ENCODE results near the gene RAD23A. TPM values are rescaled to one million over a fixed set of nuclear protein-coding genes. Genes with fewer than 3 reads are reported as not detected.
"Not testable (repeated sequence)": the region's sequence is repeated elsewhere in the genome, so short reads cannot be mapped to it uniquely, and the experiment has no call there.

Gene RAD23A
- total RNA-seq, 3 donors from 2014 or later, result 65.9 to 84.3 (median 66.5) TPM

GRCh38 chr19:12913011-12913561 is 32.6 kb upstream of the RAD23A start:
- DNase-seq (ENCODE audit: low spot score in 2 of 2), result peak; percentile 85 to 90
- H3K4me3 ChIP-seq, result peak overlapping the region in 2 of 3 donors; percentile 40 to 58
- peak overlapping the region; percentile 92 to 93 for H3K27ac ChIP-seq
- H3K27me3 ChIP-seq, result no peaks in the 10 kb centered on the region
- H3K9me3 ChIP-seq, result no peaks in the 10 kb centered on the region
- TF ChIP-seq POLR2AphosphoS5 (IDR thresholded peaks at IDR 0.05), result peak; percentile 30 to 55 (median 36)
- TF ChIP-seq, protein P1, sequence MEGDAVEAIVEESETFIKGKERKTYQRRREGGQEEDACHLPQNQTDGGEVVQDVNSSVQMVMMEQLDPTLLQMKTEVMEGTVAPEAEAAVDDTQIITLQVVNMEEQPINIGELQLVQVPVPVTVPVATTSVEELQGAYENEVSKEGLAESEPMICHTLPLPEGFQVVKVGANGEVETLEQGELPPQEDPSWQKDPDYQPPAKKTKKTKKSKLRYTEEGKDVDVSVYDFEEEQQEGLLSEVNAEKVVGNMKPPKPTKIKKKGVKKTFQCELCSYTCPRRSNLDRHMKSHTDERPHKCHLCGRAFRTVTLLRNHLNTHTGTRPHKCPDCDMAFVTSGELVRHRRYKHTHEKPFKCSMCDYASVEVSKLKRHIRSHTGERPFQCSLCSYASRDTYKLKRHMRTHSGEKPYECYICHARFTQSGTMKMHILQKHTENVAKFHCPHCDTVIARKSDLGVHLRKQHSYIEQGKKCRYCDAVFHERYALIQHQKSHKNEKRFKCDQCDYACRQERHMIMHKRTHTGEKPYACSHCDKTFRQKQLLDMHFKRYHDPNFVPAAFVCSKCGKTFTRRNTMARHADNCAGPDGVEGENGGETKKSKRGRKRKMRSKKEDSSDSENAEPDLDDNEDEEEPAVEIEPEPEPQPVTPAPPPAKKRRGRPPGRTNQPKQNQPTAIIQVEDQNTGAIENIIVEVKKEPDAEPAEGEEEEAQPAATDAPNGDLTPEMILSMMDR (IDR thresholded peaks at IDR 0.05), result no peak
- no peak for TF ChIP-seq POLR2A (IDR thresholded peaks at IDR 0.05)
- no peaks in the 10 kb centered on the region for H3K36me3 ChIP-seq
- intact Hi-C loops (cut with DNase I; ENCODE audit: low total_unique reads), result no loop called here
- peaks cover 0 to 12% of the 10 kb centered on the region in 2 donors for H3K4me1 ChIP-seq

- Histone ChIP-seq H3K27me3 (no peaks in the 10 kb centered on the region), H3K4me1 (peaks cover 0 to 12% of the 10 kb centered on the region in 2 donors), H3K27ac (peak overlapping the region; percentile 92 to 93), H3K9me3 (no peaks in the 10 kb centered on the region), H3K4me3 (peak overlapping the region in 2 of 3 donors; percentile 34 to 40), H3K36me3 (no peaks in the 10 kb centered on the region)
- peak in 1 of 2 donors; percentile 65 for DNase-seq (ENCODE audit: low spot score in 2 of 2)
- intact Hi-C loops (cut with DNase I; ENCODE audit: low total_unique reads), result no loop called here
- TF ChIP-seq POLR2A (IDR thresholded peaks at IDR 0.05) (no peak), POLR2AphosphoS5 (IDR thresholded peaks at IDR 0.05) (peak in 2 of 3 donors; percentile 8 to 44)
Observed at GRCh38 chr19:12913851-12914690, 31.6 kb upstream of the RAD23A start.

DNA sequence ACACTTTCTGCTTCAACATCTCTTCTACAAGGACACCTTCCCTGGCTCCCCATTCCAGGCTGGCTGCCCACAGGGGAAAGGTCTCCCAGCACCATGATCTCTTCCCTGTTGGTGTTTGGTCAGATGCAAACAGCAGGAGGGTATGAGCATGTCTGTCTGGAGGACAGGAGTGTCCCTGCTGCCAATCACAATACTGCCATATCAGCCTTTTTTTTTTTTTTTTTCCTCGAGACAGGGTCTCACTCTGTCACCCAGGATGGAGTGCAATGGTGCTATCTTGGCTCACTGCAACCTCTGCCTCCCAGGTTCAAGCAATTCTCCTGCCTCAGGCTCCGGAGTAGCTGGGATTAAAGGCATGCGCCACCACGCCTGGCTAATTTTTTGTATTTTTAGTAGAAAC is 29.8 kb upstream of the RAD23A start:
- H3K9me3 ChIP-seq; H3K27ac ChIP-seq; H3K36me3 ChIP-seq; DNase-seq (ENCODE audit: low spot score in 2 of 2); intact Hi-C loops (cut with DNase I; ENCODE audit: low total_unique reads); H3K27me3 ChIP-seq; H3K4me3 ChIP-seq: not testable (repeated sequence)
- H3K4me1 ChIP-seq, result peaks cover 0 to 12% of the 10 kb centered on the region in 2 donors

GRCh38 chr19:12918253-12918652 is 27.4 kb upstream of the RAD23A start:
- no peak for DNase-seq (ENCODE audit: low spot score in 2 of 2)
- TF ChIP-seq, protein P1 (IDR thresholded peaks at IDR 0.05), result no peak
- TF ChIP-seq POLR2A (IDR thresholded peaks at IDR 0.05), result no peak
- TF ChIP-seq POLR2AphosphoS5 (IDR thresholded peaks at IDR 0.05), result no peak
- no peaks in the 10 kb centered on the region for H3K9me3 ChIP-seq
- no peak overlapping the region for H3K4me3 ChIP-seq
- H3K27ac ChIP-seq, result no peak overlapping the region
- H3K4me1 ChIP-seq, result peaks cover 0 to 12% of the 10 kb centered on the region in 2 donors
- no peaks in the 10 kb centered on the region for H3K36me3 ChIP-seq
- intact Hi-C loops (cut with DNase I; ENCODE audit: low total_unique reads), result no loop called here
- no peaks in the 10 kb centered on the region for H3K27me3 ChIP-seq

- TF ChIP-seq POLR2A (IDR thresholded peaks at IDR 0.05) (no peak), POLR2AphosphoS5 (IDR thresholded peaks at IDR 0.05) (no peak)
- TF ChIP-seq, protein P1 (IDR thresholded peaks at IDR 0.05), result no peak
- no peaks in the 10 kb centered on the region for H3K27me3 ChIP-seq
- no peaks in the 10 kb centered on the region for H3K9me3 ChIP-seq
- peaks cover 10% of the 10 kb centered on the region for H3K36me3 ChIP-seq
- H3K27ac ChIP-seq, result no peak overlapping the region
- intact Hi-C loops (cut with DNase I; ENCODE audit: low total_unique reads), result no loop called here
- no peaks in the 10 kb centered on the region for H3K4me1 ChIP-seq
- H3K4me3 ChIP-seq, result no peak overlapping the region
- DNase-seq (ENCODE audit: low spot score in 2 of 2), result no peak
Observed at GRCh38 chr19:12921047-12921446, 24.6 kb upstream of the RAD23A start.

DNA sequence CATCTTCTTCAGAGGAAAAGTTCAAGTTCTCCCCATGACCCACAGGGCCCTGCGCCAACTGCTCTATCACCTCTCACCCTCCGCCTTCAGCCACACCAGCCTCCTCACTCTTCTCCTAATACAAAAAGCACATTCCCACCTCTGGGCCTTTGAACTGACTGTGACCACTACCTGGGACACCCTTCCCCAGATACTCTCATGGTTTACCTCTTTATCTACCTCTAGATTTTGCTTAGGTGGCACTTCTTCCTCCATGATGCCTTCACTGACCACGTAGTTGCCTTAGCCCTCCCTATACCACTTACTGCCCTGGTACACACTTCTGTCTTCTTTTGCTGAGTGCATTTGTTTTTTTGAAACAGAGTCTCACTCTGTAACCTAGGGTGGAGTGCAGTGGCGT is 22.7 kb upstream of the RAD23A start:
- intact Hi-C loops (cut with DNase I; ENCODE audit: low total_unique reads), result no loop called here
- H3K4me1 ChIP-seq, result no peaks in the 10 kb centered on the region
- no peak overlapping the region for H3K4me3 ChIP-seq
- TF ChIP-seq POLR2AphosphoS5 (IDR thresholded peaks at IDR 0.05) (no peak), POLR2A (IDR thresholded peaks at IDR 0.05) (no peak)
- TF ChIP-seq, protein P1 (IDR thresholded peaks at IDR 0.05), result no peak
- no peaks in the 10 kb centered on the region for H3K9me3 ChIP-seq
- no peak overlapping the region for H3K27ac ChIP-seq
- no peaks in the 10 kb centered on the region for H3K27me3 ChIP-seq
- DNase-seq (ENCODE audit: low spot score in 2 of 2), result no peak
- H3K36me3 ChIP-seq, result peaks cover 17% of the 10 kb centered on the region

Data from breast epithelium (tissue), 4 donors.